Measurements from ENCODE around the gene TAF15. TPM values are rescaled to one million over a fixed set of nuclear protein-coding genes. Genes with fewer than 3 reads are reported as not detected.

Gene TAF15
- total RNA-seq, 1 donor from 2014 or later: 53.8 TPM

GRCh38 chr17:35879773-35880654, 70.7 kb downstream of the TAF15 start, which contains the start of gene CCL5:
CCL5 (minus strand) TSS chr17:35880360.
- no peak within 1 kb of the TSS for H3K4me3 ChIP-seq (ENCODE audit: low read length in 3 of 3)
- H3K27ac ChIP-seq (ENCODE audit: low read depth, low read length): no peak within 1 kb of the TSS
- H3K9me3 ChIP-seq (ENCODE audit: control insufficient read depth in 3 of 3, low read length in 3 of 3): no peaks in the 10 kb centered on the region
- H3K9ac ChIP-seq (ENCODE audit: low read depth in 1 of 3, low read length in 3 of 3): no peak within 1 kb of the TSS
- no peaks in the 10 kb centered on the region for H3K27me3 ChIP-seq (ENCODE audit: control insufficient read depth in 3 of 3, insufficient read depth in 3 of 3, low read length in 3 of 3)
- H3K4me1 ChIP-seq (ENCODE audit: control insufficient read depth in 3 of 3, insufficient read depth in 3 of 3, low read length in 3 of 3): no peaks in the 10 kb centered on the region
- no peaks in the 10 kb centered on the region for H3K36me3 ChIP-seq (ENCODE audit: control insufficient read depth in 3 of 3, insufficient read depth in 3 of 3, low read length in 3 of 3)

- H3K4me3 ChIP-seq (ENCODE audit: low read length in 3 of 3): no peak overlapping the region
- no peak overlapping the region for H3K27ac ChIP-seq (ENCODE audit: low read depth, low read length)
- no peaks in the 10 kb centered on the region for H3K9me3 ChIP-seq (ENCODE audit: control insufficient read depth in 3 of 3, low read length in 3 of 3)
- H3K4me1 ChIP-seq (ENCODE audit: control insufficient read depth in 3 of 3, insufficient read depth in 3 of 3, low read length in 3 of 3): peaks cover 0 to 5% (median 0%) of the 10 kb centered on the region in 3 donors
- no peaks in the 10 kb centered on the region for H3K36me3 ChIP-seq (ENCODE audit: control insufficient read depth in 3 of 3, insufficient read depth in 3 of 3, low read length in 3 of 3)
- no peak overlapping the region for H3K9ac ChIP-seq (ENCODE audit: low read depth in 1 of 3, low read length in 3 of 3)
- no peaks in the 10 kb centered on the region for H3K27me3 ChIP-seq (ENCODE audit: control insufficient read depth in 3 of 3, insufficient read depth in 3 of 3, low read length in 3 of 3)
Measured at GRCh38 chr17:35889241-35889640, 80.0 kb downstream of the TAF15 start.

GRCh38 chr17:35889818-35890773, 80.8 kb downstream of the TAF15 start:
- peaks cover 0 to 5% (median 0%) of the 10 kb centered on the region in 3 donors for H3K4me1 ChIP-seq (ENCODE audit: control insufficient read depth in 3 of 3, insufficient read depth in 3 of 3, low read length in 3 of 3)
- H3K4me3 ChIP-seq (ENCODE audit: low read length in 3 of 3): no peak overlapping the region
- no peaks in the 10 kb centered on the region for H3K9me3 ChIP-seq (ENCODE audit: control insufficient read depth in 3 of 3, low read length in 3 of 3)
- H3K9ac ChIP-seq (ENCODE audit: low read depth in 1 of 3, low read length in 3 of 3): no peak overlapping the region
- no peaks in the 10 kb centered on the region for H3K27me3 ChIP-seq (ENCODE audit: control insufficient read depth in 3 of 3, insufficient read depth in 3 of 3, low read length in 3 of 3)
- no peak overlapping the region for H3K27ac ChIP-seq (ENCODE audit: low read depth, low read length)
- no peaks in the 10 kb centered on the region for H3K36me3 ChIP-seq (ENCODE audit: control insufficient read depth in 3 of 3, insufficient read depth in 3 of 3, low read length in 3 of 3)

- H3K4me1 ChIP-seq (ENCODE audit: control insufficient read depth in 3 of 3, insufficient read depth in 3 of 3, low read length in 3 of 3): peaks cover 0 to 5% (median 0%) of the 10 kb centered on the region in 3 donors
Measured at GRCh38 chr17:35890774-35891155, 81.5 kb downstream of the TAF15 start.

DNA sequence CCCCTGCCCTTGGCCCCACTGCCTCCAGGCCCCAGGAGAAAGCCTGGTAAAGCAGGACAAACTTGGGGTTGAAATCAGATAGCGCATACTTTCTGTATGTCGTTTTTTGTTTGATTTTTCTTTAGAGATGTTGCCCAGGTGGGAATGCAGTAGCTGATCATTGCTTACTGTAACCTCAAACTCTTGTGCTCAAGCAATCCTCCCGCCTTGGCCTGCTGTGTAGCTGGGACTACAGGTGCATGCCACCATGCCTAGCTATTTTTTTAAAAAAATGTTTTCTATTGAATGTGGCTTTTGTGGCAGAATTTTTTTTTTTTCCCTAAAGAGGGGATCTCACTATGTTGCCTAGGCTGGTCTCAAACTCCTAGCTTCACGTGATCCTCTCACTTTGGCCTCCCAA, 82.0 kb downstream of the TAF15 start:
- Histone ChIP-seq H3K27ac (ENCODE audit: low read depth, low read length) (no peak overlapping the region), H3K27me3 (ENCODE audit: control insufficient read depth in 3 of 3, insufficient read depth in 3 of 3, low read length in 3 of 3) (no peaks in the 10 kb centered on the region), H3K4me1 (ENCODE audit: control insufficient read depth in 3 of 3, insufficient read depth in 3 of 3, low read length in 3 of 3) (peaks cover 0 to 5% (median 0%) of the 10 kb centered on the region in 3 donors), H3K4me3 (ENCODE audit: low read length in 3 of 3) (no peak overlapping the region), H3K9me3 (ENCODE audit: control insufficient read depth in 3 of 3, low read length in 3 of 3) (no peaks in the 10 kb centered on the region), H3K36me3 (ENCODE audit: control insufficient read depth in 3 of 3, insufficient read depth in 3 of 3, low read length in 3 of 3) (no peaks in the 10 kb centered on the region), H3K9ac (ENCODE audit: low read depth in 1 of 3, low read length in 3 of 3) (no peak overlapping the region)

More at GRCh38 chr17:35890774-35891155, 81.5 kb downstream of the TAF15 start:
- Histone ChIP-seq H3K27me3 (ENCODE audit: control insufficient read depth in 3 of 3, insufficient read depth in 3 of 3, low read length in 3 of 3) (no peaks in the 10 kb centered on the region), H3K27ac (ENCODE audit: low read depth, low read length) (no peak overlapping the region), H3K9ac (ENCODE audit: low read depth in 1 of 3, low read length in 3 of 3) (no peak overlapping the region), H3K9me3 (ENCODE audit: control insufficient read depth in 3 of 3, low read length in 3 of 3) (no peaks in the 10 kb centered on the region), H3K36me3 (ENCODE audit: control insufficient read depth in 3 of 3, insufficient read depth in 3 of 3, low read length in 3 of 3) (no peaks in the 10 kb centered on the region), H3K4me3 (ENCODE audit: low read length in 3 of 3) (no peak overlapping the region)

DNA sequence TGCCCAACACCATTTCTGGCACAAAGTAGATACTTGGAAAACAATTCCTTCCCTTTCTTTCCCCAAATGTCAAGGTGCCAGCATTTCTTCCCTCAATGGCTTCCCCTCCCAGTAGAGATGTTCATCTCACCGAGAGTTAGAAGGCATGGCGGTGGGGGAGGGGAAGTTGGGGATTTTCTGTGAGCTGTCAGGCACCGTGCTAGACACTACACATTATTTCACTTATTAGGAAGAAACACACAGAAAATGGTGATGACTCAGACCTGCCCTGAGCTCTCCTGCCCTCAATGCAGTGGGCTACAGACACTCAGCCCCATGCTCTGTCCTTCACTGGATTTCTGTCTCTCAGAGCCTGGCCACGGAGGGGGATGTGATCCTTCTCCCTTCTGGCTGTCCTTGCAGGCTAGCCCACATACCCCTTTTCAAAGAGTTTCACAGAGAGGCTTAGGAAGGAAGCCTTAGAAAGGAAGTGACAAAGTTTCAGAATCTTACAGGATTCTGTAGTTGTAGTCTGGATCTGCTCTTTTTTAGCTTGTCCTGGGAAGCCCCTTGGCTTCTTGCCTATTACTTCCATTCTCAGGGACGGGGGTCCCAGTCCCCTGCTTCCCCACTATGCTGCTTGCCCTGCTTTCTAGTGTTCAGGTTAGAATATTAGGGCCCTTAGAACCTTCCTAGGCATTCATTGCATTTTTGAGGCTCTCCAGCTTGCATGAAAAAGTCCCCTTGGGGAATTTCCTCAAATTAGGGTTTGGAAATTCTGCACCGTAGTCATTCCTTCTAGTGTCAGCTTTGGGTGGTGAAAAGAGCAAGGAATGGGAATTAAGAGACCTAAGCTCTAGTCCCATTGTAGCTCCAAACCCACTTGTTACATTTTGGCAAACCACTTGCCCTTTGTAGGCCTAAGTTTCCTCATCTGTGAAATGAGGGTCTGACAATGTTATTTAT, 83.1 kb downstream of the TAF15 start:
- no peak overlapping the region for H3K27ac ChIP-seq (ENCODE audit: low read depth, low read length)
- H3K9me3 ChIP-seq (ENCODE audit: control insufficient read depth in 3 of 3, low read length in 3 of 3): no peaks in the 10 kb centered on the region
- no peaks in the 10 kb centered on the region for H3K36me3 ChIP-seq (ENCODE audit: control insufficient read depth in 3 of 3, insufficient read depth in 3 of 3, low read length in 3 of 3)
- H3K4me3 ChIP-seq (ENCODE audit: low read length in 3 of 3): no peak overlapping the region
- peaks cover 0 to 5% (median 0%) of the 10 kb centered on the region in 3 donors for H3K4me1 ChIP-seq (ENCODE audit: control insufficient read depth in 3 of 3, insufficient read depth in 3 of 3, low read length in 3 of 3)
- no peaks in the 10 kb centered on the region for H3K27me3 ChIP-seq (ENCODE audit: control insufficient read depth in 3 of 3, insufficient read depth in 3 of 3, low read length in 3 of 3)
- no peak overlapping the region for H3K9ac ChIP-seq (ENCODE audit: low read depth in 1 of 3, low read length in 3 of 3)

DNA sequence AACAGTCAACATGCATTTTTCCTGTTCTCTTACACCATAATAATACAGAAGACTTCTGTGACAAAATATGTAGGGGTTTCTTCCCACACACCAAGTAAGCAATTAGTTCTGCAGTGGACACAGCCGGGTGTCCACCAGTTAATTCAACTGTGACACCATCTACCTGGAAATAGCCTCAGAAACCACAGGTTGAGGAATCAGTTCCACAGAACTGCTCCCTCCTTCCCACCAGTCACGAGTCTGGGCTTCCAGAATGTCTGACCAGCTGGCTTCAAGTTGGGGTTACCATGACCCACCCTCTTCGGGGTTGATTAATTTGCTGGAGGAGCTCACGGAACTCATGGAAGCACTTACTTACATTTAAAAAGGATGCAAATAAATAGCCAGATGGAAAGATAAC, 84.5 kb downstream of the TAF15 start:
- no peaks in the 10 kb centered on the region for H3K27me3 ChIP-seq (ENCODE audit: control insufficient read depth in 3 of 3, insufficient read depth in 3 of 3, low read length in 3 of 3)
- no peak overlapping the region for H3K4me3 ChIP-seq (ENCODE audit: low read length in 3 of 3)
- H3K9ac ChIP-seq (ENCODE audit: low read depth in 1 of 3, low read length in 3 of 3): no peak overlapping the region
- H3K27ac ChIP-seq (ENCODE audit: low read depth, low read length): no peak overlapping the region
- no peaks in the 10 kb centered on the region for H3K36me3 ChIP-seq (ENCODE audit: control insufficient read depth in 3 of 3, insufficient read depth in 3 of 3, low read length in 3 of 3)
- H3K4me1 ChIP-seq (ENCODE audit: control insufficient read depth in 3 of 3, insufficient read depth in 3 of 3, low read length in 3 of 3): peaks cover 0 to 5% (median 0%) of the 10 kb centered on the region in 3 donors
- no peaks in the 10 kb centered on the region for H3K9me3 ChIP-seq (ENCODE audit: control insufficient read depth in 3 of 3, low read length in 3 of 3)

DNA sequence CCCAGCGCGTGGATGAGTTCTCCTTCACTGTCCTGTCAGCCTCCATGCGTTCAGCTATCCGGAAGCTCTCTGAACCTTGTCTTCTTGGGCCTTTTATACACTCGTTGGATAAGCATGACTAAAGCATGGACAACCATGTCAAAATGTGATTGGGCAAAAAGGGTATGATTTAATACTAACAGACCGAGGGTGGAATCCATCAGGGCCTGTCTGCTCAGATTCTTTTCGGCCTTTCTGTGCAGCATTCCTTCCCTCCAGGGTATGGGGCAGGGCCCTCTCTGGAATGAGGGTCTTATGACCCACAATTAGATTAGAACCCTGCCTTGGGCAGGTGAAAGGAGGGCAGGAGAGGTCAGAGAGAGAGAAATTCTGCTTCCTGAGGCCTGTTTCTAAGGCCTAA, 84.9 kb downstream of the TAF15 start:
- Histone ChIP-seq H3K9me3 (ENCODE audit: control insufficient read depth in 3 of 3, low read length in 3 of 3) (no peaks in the 10 kb centered on the region), H3K27me3 (ENCODE audit: control insufficient read depth in 3 of 3, insufficient read depth in 3 of 3, low read length in 3 of 3) (no peaks in the 10 kb centered on the region), H3K36me3 (ENCODE audit: control insufficient read depth in 3 of 3, insufficient read depth in 3 of 3, low read length in 3 of 3) (no peaks in the 10 kb centered on the region), H3K27ac (ENCODE audit: low read depth, low read length) (no peak overlapping the region), H3K9ac (ENCODE audit: low read depth in 1 of 3, low read length in 3 of 3) (no peak overlapping the region), H3K4me3 (ENCODE audit: low read length in 3 of 3) (no peak overlapping the region), H3K4me1 (ENCODE audit: control insufficient read depth in 3 of 3, insufficient read depth in 3 of 3, low read length in 3 of 3) (peaks cover 0 to 5% (median 0%) of the 10 kb centered on the region in 3 donors)
